HG02870 (cell line): ENCODE results near the gene SNX33.
A peak's percentile ranks its signal among the peaks of the same experiment; 100 is the strongest.
"Not testable (repeated sequence)": the region's sequence is repeated elsewhere in the genome, so short reads cannot be mapped to it uniquely, and the experiment has no call there.

ENCODE experiments used
- ATAC-seq: cut with Tn5 transposase; IDR thresholded peaks from one replicate; pipeline ENCODE4 v1.9.1; 2021; ENCODE audit warnings: mild to moderate bottlenecking, moderate library complexity; ENCODE audit not compliant: unreplicated experiment

SNX33 gene, protein sequence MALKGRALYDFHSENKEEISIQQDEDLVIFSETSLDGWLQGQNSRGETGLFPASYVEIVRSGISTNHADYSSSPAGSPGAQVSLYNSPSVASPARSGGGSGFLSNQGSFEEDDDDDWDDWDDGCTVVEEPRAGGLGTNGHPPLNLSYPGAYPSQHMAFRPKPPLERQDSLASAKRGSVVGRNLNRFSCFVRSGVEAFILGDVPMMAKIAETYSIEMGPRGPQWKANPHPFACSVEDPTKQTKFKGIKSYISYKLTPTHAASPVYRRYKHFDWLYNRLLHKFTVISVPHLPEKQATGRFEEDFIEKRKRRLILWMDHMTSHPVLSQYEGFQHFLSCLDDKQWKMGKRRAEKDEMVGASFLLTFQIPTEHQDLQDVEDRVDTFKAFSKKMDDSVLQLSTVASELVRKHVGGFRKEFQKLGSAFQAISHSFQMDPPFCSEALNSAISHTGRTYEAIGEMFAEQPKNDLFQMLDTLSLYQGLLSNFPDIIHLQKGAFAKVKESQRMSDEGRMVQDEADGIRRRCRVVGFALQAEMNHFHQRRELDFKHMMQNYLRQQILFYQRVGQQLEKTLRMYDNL

DNA sequence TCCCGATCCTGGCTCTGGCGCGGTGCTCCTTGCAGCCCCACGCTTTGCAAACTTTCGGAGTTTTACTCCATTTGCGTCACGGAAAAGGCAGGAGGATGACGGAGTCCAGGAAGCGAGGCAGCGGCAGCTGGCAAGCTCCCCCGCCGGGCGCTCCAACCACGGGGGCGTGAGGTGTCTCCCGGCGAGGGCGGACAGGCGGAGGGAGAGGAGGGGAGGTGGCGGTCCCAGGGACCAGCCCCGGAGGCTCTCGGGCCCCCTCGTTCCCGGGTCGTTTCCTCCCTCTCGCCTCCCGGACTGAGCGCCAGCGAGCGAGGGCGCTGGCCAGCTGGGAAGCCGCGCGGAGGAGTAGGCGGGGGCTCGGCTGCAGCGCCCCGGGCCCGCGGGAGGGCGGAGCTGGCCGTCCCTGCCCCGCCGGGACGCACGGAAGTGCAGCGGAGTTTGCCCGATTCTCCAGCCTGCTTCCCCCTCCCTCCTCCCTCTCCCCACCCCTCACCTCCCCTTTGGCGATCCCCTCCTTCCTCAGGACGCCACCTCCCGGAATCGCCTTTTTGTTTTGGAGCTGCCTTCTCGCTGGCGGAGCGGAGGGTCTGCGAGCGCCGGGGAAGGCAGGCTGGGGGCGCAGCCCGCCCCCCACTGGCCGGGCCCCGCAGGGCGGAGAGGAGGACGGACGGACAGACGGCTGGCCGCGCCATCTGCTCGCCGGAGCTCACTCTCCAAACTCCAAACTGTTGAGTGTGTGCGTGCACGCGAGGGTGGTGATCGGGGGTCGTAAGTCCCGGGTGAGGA lies at the start of gene SNX33:
SNX33 (plus strand) TSS at position 543 of the 786 bp plus-strand sequence. CDS start 1,191 bp downstream, outside the sequence.
- no peak for ATAC-seq

- no peak for ATAC-seq
Observed at GRCh38 chr15:75598361-75598760, 49.4 kb upstream of the SNX33 start.

GRCh38 chr15:75599401-75599800 lies 48.3 kb upstream of the SNX33 start:
- no peak for ATAC-seq

DNA sequence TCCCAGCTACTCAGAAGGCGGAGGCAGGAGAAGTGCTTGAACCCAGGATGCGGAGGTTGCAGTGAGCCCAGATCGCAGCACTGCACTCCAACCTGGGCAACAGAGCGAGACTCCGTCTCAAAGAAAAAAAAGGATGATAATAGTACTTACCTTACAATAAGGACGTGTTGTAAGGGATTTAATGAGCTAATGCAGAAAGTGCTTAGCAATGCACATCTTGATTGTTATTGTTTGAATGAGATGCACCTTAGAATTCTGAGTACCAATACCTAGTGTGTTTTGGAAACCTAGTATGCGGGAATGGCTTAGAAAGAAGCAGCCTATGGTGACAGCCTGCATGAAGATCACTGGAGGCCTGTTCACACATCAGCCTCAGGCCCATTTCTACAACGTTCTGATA lies 41.7 kb upstream of the SNX33 start:
- no peak for ATAC-seq

DNA sequence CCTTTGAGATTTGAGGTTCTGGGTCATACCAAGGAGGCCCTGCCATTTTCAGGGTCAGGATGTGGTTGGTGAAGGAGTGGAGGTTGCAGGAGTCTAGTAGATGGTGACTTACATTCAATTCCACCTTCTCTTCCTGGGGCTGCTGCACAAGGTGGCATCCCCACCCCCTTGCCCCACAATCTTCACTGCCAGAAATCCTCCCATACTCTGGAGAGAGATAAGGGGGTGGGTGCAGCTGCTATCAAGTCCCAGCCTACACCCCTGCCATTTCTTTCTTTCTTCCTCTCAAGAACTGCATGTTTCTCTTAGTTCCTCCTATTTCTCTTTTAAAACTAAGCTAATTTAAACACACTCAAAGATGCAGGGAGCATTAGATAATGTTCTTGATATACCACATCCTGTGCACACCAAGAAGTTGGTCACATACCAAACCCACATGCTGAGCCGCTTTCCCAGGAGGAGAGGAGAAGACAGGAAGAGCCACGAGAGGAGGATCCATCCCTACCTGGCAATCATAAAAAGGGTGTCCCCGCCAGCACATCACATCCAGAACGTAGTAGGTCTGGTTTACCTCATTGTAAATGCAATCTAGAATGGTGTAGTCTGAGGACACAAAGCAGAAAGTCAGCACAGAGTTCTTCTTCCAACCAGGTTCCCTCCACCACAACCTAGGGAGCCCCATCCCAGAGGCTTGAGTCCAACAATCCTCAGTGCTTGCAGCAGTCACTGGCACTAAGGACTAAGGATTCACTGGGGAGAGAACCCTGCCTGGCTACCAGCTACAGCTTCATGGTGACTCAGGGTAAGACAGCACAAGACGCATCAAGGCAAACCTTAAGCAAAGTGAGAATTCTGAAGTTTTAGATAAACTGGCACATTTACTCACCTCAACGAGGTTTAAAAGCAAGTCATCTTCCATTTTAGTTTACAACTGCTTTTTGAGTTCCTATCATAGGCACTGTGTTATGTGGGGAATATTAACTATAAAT lies 40.7 kb upstream of the SNX33 start:
- no peak for ATAC-seq

GRCh38 chr15:75616766-75617165 lies 30.9 kb upstream of the SNX33 start:
- ATAC-seq = no peak

DNA sequence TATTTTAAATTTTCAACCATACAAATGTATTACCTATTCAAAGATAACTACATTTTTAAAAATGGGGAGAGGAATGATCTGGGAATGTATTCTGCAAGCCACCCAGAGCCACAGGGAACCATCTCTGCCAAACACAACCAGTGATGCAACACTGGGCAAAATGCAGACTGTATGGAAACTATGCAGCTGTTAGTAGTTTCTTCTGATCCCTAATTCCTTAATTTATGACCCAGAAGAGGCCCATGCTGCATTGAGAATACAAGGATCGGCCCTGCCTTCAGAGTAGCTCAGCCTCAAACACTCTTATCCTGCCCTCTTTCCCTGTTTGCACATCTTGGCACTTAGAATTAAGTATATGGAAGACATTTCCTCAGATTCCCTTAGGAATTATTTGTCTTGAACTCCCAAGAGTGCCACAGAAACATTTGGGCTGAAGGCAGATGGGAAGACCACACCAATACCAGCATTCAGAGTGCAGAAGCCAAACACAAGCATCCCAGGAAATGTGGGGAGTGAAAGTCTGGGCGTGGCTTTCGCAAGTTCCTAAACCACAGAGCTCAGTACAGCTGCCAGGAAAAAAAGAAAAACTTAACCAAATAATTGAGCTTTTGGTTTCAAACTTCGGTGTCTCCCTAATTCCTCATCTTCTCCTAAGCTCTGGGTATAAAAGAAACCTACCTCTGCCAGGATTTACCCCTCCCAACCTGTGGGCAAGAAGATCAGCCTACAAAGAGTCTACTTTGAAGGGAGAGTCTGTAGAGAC lies 27.5 kb upstream of the SNX33 start:
- ATAC-seq = no peak

DNA sequence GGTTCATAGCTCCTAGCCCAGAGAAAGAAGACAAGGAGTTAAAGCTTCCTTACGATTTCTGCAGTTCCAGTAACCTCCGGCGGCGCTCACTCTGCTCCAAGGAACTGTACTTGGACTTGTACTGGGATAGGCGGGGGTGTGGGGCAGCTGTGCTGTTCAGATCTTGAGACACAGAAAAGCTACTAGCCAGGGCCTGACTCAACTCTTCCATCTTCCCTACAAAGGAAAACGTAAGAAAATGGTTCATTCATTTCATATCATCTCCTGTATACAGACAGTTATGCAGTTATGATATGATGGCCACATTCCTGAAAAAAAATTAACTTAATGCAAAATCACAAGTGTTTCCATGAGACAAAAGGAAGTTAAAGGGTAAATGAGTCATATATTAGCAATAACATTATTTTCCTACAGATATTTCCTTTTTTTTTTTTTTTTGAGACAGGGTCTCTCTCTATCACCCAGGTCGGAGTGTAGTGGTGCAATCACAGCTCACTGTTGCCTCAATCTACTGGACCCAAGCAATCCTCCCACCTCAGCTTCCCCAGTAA lies 26.8 kb upstream of the SNX33 start:
- ATAC-seq = no peak

GRCh38 chr15:75622505-75622904 lies 25.2 kb upstream of the SNX33 start:
- no peak for ATAC-seq

DNA sequence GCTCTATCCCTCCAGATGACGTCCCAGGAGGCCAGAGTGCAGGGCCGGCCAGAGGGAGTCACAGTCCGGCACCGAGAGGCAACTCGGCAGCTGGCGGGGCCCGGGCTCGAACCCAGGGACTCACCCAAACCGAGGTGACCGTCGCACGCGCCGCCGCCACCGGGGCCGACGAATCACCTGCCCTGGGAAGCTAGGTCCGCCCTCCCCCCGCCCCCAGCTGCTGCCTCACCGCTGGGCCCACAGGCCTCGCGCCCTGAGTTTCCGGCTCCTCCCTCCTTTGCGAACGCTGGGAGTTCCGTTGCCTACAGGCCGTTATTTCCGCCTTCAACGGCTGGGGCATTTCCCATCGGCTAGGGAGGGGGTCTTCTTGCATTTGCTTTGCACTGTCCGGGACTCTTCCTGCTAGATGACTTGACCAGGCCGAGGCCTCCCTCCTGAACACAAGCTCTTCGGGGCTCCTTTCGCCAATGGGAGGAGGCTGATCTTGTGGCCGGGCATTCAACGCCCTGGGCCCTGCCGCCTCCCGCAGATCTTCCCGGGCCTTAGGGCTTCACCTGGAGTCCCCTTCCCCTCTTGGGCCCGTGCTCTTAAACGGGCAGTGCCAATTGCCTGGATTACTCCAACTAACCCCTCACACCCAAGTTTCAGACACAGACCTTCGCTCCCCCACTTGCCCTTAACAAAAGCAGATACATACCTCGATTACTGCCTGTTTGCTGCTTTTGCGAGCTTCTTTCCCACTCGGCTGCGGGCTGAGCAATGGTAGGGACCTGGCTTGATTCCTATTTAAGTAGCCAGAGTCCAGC lies 22.0 kb upstream of the SNX33 start, which contains the start of gene SNUPN:
SNUPN (minus strand) TSS at position 184 of the 806 bp plus-strand sequence. CDS start 4,674 bp downstream, outside the sequence.
- peak; percentile 74 for ATAC-seq

DNA sequence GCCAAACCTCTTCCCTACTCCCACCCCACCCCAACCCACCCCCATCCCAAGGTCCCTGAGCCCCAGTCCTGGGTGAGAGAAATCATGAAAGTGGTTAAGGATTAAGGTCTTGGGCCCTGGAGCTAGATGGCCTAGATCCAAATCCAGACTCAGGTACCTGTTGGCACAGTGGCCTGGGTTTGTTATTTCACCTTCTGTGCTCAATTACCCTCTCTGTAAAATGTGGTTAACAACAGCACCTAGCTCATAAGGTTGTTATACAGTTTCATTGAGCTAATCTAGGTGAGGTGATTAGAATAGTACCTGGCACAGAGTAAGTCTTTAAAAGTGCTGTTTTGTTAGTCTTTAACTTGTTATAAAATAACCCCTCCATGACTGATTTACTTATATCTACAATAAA lies 15.8 kb upstream of the SNX33 start:
- no peak for ATAC-seq

- ATAC-seq = not testable (repeated sequence)
Observed at GRCh38 chr15:75633922-75634321, 13.8 kb upstream of the SNX33 start.

DNA sequence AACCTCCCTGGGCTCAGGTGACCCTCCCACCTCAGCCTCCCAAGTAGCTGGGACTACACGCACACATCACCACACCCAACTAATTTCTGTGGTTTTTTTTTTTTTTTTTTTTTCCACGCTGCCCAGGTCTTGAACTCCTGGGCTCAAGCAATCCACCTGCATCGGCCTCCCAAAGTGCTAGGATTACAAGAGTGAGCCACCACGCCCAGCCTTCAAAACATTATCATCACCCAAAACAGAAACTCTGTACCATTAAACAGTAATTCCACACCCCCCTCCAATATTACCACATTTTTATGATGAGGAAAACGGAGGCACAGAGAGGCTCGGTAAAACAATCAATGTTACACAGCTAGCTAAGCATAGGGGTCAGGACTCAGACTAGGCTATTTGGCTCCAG lies 11.7 kb upstream of the SNX33 start:
- no peak for ATAC-seq

GRCh38 chr15:75637245-75638009 lies 10.3 kb upstream of the SNX33 start:
- no peak for ATAC-seq

DNA sequence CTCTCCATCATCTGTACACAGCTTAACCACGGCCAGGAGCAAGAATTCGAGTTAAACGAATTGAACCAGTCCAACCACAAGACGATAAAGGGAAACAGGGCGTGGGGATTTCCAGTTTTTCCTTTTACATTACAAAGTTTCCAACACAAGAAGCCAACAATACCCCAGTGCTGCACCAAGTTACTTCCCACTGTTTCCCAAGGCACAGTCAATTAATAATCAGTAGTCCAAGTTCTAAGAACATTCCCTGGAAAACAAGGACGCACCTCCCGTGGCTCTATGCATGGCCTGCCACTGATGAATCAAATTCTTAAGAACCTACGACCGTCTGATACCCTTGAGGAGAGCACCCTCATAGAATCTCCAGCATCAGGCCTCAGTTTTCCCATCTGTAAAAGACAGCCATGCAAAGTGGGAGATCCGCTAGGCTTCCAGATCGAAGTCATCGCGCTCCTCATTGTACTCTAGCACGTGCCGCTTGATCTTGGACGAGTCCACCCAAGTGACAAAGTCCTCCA lies 8.5 kb upstream of the SNX33 start:
- no peak for ATAC-seq

DNA sequence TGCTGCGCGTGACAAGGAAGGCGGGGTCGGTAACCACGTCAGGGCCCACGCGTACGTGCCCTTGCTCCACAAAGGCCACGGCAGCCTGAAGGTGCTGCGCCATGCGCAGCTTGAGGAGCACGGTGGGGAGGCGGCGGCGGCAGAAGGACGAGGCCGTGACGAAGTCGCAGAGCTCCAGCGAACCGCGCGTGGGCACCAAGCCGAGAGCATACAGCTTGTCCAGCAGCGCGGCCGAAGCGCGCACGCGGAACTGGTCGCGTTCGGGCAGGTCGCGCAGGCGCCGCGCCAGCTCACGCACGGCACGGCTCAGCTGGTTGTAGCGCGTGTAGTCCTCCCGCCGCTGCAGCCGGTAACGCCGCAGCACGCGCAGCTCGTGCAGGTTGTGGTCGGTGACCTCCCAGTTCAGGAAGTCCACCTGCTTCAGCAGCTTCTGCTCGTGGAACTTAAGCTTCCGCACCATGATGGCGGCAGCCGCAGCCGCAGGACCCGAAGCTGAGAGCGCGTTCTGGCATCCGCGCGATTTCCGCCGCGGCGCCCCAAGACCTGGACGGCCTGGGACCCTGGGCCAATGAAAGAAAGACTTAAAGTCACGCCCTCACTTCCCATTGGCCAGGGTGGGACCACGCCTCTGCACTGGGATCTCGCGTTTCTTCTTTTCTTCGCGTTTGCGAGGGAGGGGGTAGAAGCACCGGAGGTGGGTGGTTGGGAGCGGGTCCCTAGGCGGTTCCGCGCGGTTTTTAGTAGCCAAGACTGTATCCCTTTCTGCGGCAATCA lies 7.8 kb upstream of the SNX33 start, which contains the start of gene IMP3:
IMP3 (minus strand) TSS at position 516 of the 774 bp plus-strand sequence; CDS start at position 460, 56 bp downstream.
- ATAC-seq = peak; percentile 89
